ENCODE results near the gene WNT3. TPM values are rescaled to one million over a fixed set of nuclear protein-coding genes. Genes with fewer than 3 reads are reported as not detected.
A peak's percentile ranks its signal among the peaks of the same experiment; 100 is the strongest.

The WNT3 gene
- total and polyA plus RNA-seq, 7 experiments from 2014 or later, result 0.07 to 0.24 TPM; not detected in 5

DNA sequence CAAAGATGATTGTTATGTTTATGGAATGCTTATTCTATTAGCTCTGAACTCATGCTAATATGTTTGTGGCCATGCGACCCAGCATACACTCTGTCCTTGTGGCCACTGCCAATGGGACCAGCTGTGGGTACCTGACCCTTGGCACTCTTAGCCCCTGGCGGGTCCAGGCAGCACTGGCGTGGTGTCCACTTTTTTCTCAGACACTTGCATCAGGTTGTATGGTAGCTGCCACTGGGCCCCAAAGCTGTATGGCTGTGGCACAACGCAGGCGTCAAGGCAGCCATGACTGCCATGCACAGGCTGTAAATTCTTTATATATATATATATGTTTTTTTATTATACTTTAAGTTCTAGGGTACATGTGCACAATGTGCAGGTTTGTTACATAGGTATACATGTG, 20.7 kb upstream of the WNT3 start:
- no peak overlapping the region for H3K27ac Mint-ChIP-seq
- H3K4me1 ChIP-seq (ENCODE audit: control insufficient read depth in 2 of 2, insufficient read depth in 2 of 2, low read length in 2 of 2), result no peaks in the 10 kb centered on the region
- H3K27me3 Mint-ChIP-seq, result peaks cover 34 to 55% (median 36%) of the 10 kb centered on the region in 5 donors
- CTCF ChIA-PET, result no interaction called here
- H3K27me3 ChIP-seq (ENCODE audit: control insufficient read depth in 2 of 2, insufficient read depth in 2 of 2, low read length in 2 of 2), result peaks cover 0 to 14% of the 10 kb centered on the region in 2 donors
- H3K4me3 ChIP-seq (ENCODE audit: low read length), result no peak overlapping the region
- no peak overlapping the region for H3K4me3 Mint-ChIP-seq
- intact Hi-C loops (cut with micrococcal nuclease), result loop anchor here in 1 of 2 donors (10.0 kb wide), 1 partner anchor 1254 kb away; no protein-coding TSS in a partner anchor
- POLR2A ChIA-PET, result no interaction called here
- peaks cover 0 to 6% (median 4%) of the 10 kb centered on the region in 3 experiments for H3K9me3 ChIP-seq (ENCODE audit: control insufficient read depth in 2 of 3, low read length in 3 of 3)
- H3K36me3 Mint-ChIP-seq, result peaks cover 0 to 11% (median 9%) of the 10 kb centered on the region in 5 donors
- DNase-seq, result no peak
- ATAC-seq, result no peak
- H3K36me3 ChIP-seq (ENCODE audit: control insufficient read depth in 2 of 3, insufficient read depth in 3 of 3, low read length in 3 of 3), result no peaks in the 10 kb centered on the region
- peaks cover 0 to 10% (median 3%) of the 10 kb centered on the region in 7 donors for H3K4me1 Mint-ChIP-seq
- no peak overlapping the region for H3K27ac ChIP-seq (ENCODE audit: low read depth, low read length)
- peaks cover 7 to 25% (median 16%) of the 10 kb centered on the region in 11 donors for H3K9me3 Mint-ChIP-seq

DNA sequence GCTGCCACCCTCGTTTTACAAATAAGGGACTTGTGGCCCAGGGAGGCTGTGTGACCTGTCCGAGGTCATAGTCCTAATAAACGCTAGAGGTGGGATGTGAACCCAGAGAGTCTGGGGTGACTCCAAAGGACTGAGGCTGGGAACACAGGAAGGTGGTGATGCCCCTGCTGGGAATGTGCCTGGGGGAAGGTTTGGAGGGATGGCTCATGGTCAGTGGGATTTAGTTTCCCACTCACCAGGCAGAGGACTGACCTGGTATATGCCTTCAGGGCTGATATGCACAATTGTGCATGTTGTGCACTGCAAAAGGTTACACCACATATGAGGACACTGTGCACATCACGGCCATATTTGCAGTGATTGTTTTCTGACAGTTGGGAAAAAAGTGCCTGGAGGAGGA, 19.0 kb upstream of the WNT3 start:
- Mint-ChIP-seq H3K27ac (no peak overlapping the region), H3K36me3 (peaks cover 0 to 4% (median under 1%) of the 10 kb centered on the region in 5 donors), H3K4me3 (no peak overlapping the region), H3K9me3 (peaks cover 0 to 11% (median 5%) of the 10 kb centered on the region in 11 donors), H3K4me1 (peaks cover 0 to 10% (median 3%) of the 10 kb centered on the region in 7 donors), H3K27me3 (peaks cover 24 to 45% (median 27%) of the 10 kb centered on the region in 5 donors)
- H3K27ac ChIP-seq (ENCODE audit: low read depth, low read length), result no peak overlapping the region
- H3K4me1 ChIP-seq (ENCODE audit: control insufficient read depth in 2 of 2, insufficient read depth in 2 of 2, low read length in 2 of 2), result no peaks in the 10 kb centered on the region
- ChIA-PET POLR2A (no interaction called here), CTCF (no interaction called here)
- no peaks in the 10 kb centered on the region for H3K36me3 ChIP-seq (ENCODE audit: control insufficient read depth in 2 of 3, insufficient read depth in 3 of 3, low read length in 3 of 3)
- DNase-seq (no peak), ATAC-seq (no peak)
- no peak overlapping the region for H3K4me3 ChIP-seq (ENCODE audit: low read length)
- peaks cover 0 to under 1% (median 0%) of the 10 kb centered on the region in 3 experiments for H3K9me3 ChIP-seq (ENCODE audit: control insufficient read depth in 2 of 3, low read length in 3 of 3)
- intact Hi-C loops (cut with micrococcal nuclease), result loop anchor here in 1 of 2 donors (10.0 kb wide), 1 partner anchor 1253 kb away; no protein-coding TSS in a partner anchor
- peaks cover 0 to 14% of the 10 kb centered on the region in 2 donors for H3K27me3 ChIP-seq (ENCODE audit: control insufficient read depth in 2 of 2, insufficient read depth in 2 of 2, low read length in 2 of 2)

DNA sequence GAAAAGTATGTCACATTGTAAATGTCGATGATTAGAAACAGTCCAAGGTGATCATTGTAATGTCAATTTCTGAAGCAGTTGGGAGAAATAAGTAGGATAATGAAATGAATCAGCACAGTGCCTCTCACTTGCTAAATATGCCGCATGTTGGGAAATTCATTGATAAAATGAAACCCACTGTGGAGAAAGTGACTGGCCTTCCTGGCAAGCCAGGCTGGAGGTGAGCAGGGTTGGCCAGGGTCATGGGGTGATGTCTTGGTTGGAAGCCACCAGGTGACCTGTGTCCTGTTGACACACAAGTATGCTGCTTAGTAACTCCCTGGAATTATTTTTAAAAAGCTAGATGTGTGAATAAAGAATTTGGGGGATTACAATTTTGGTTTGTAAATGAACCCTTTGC, 18.0 kb upstream of the WNT3 start:
- Histone ChIP-seq H3K9me3 (ENCODE audit: control insufficient read depth in 2 of 3, low read length in 3 of 3) (no peaks in the 10 kb centered on the region), H3K4me3 (ENCODE audit: low read length) (no peak overlapping the region), H3K27me3 (ENCODE audit: control insufficient read depth in 2 of 2, insufficient read depth in 2 of 2, low read length in 2 of 2) (peaks cover 0 to 8% of the 10 kb centered on the region in 2 donors), H3K36me3 (ENCODE audit: control insufficient read depth in 2 of 3, insufficient read depth in 3 of 3, low read length in 3 of 3) (no peaks in the 10 kb centered on the region), H3K4me1 (ENCODE audit: control insufficient read depth in 2 of 2, insufficient read depth in 2 of 2, low read length in 2 of 2) (no peaks in the 10 kb centered on the region), H3K27ac (ENCODE audit: low read depth, low read length) (no peak overlapping the region)
- Mint-ChIP-seq H3K36me3 (peaks cover 0 to 4% (median 0%) of the 10 kb centered on the region in 5 donors), H3K4me3 (no peak overlapping the region), H3K27ac (peak overlapping the region in 1 of 9 donors; percentile 33), H3K27me3 (peaks cover 20 to 36% (median 20%) of the 10 kb centered on the region in 5 donors), H3K9me3 (peaks cover 0 to 10% (median 4%) of the 10 kb centered on the region in 11 donors), H3K4me1 (peaks cover 0 to 10% (median 3%) of the 10 kb centered on the region in 7 donors)
- POLR2A ChIA-PET, result interaction anchor here (1.0 kb wide), 1 partner anchor 8 kb away, joined by 3 read pairs; no protein-coding TSS in a partner anchor
- intact Hi-C loops (cut with micrococcal nuclease), result loop anchor here in 1 of 2 donors (10.0 kb wide), 1 partner anchor 1252 kb away; no protein-coding TSS in a partner anchor
- DNase-seq (no peak), ATAC-seq (no peak)
- CTCF ChIA-PET, result no interaction called here

DNA sequence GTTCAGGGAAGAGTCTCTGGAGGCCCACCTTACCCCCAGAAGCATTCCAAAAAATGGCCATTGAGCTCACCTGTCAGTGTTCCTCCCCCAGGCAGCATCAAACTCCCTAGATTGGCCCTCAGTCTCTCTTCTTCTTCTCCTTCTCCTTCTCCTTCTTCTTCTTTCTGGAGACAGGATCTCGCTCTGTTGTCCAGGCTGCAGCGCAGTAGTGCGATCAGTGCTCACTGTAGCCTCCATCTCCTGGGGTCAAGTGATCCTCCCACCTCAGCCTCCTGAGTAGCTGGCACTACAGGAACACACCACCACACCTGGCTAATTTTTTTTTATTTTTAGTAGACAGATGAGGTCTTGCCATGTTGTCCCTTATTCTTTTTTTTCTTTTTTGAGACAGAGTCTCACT, 16.4 kb upstream of the WNT3 start:
- H3K27me3 ChIP-seq (ENCODE audit: control insufficient read depth in 2 of 2, insufficient read depth in 2 of 2, low read length in 2 of 2), result no peaks in the 10 kb centered on the region
- Mint-ChIP-seq H3K9me3 (peaks cover 0 to 5% (median 0%) of the 10 kb centered on the region in 11 donors), H3K4me3 (no peak overlapping the region), H3K36me3 (no peaks in the 10 kb centered on the region), H3K27ac (no peak overlapping the region), H3K27me3 (peaks cover 4 to 22% (median 14%) of the 10 kb centered on the region in 5 donors), H3K4me1 (peaks cover 0 to 5% (median 0%) of the 10 kb centered on the region in 7 donors)
- H3K4me3 ChIP-seq (ENCODE audit: low read length), result no peak overlapping the region
- H3K4me1 ChIP-seq (ENCODE audit: control insufficient read depth in 2 of 2, insufficient read depth in 2 of 2, low read length in 2 of 2), result no peaks in the 10 kb centered on the region
- H3K9me3 ChIP-seq (ENCODE audit: control insufficient read depth in 2 of 3, low read length in 3 of 3), result no peaks in the 10 kb centered on the region
- ChIA-PET POLR2A (no interaction called here), CTCF (interaction anchor here (1.0 to 1.3 kb wide), 2 partner anchors 9 to 13 kb away, joined by 3 to 4 read pairs; no protein-coding TSS in a partner anchor)
- intact Hi-C loops (cut with micrococcal nuclease), result loop anchor here in 1 of 2 donors (10.0 kb wide), 1 partner anchor 1250 kb away; no protein-coding TSS in a partner anchor
- DNase-seq, result no peak
- H3K36me3 ChIP-seq (ENCODE audit: control insufficient read depth in 2 of 3, insufficient read depth in 3 of 3, low read length in 3 of 3), result no peaks in the 10 kb centered on the region
- no peak overlapping the region for H3K27ac ChIP-seq (ENCODE audit: low read depth, low read length)
- ATAC-seq, result no peak

DNA sequence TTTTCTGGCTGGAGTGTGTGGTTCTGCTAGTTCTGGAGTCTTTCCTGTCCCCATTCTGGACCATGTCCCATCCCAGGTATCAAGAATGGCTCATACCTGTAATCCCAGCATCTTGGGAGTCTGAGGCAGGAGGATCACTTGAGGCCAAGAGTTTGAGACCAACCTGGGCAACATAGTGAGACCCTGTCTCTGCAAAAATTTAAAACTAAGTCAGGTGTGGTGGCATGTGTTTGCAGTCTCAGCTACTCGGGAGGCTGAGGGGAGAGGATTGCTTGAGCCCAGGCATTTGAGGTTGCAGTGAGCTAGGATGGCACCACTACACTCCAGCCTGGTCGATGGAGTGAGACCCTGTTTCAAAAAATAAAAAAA, 15.3 kb upstream of the WNT3 start:
- H3K27ac ChIP-seq (ENCODE audit: low read depth, low read length), result no peak overlapping the region
- intact Hi-C loops (cut with micrococcal nuclease), result loop anchor here in 1 of 2 donors (10.0 kb wide), 1 partner anchor 1249 kb away; no protein-coding TSS in a partner anchor
- Mint-ChIP-seq H3K4me1 (peaks cover 0 to 5% (median 0%) of the 10 kb centered on the region in 7 donors), H3K9me3 (peaks cover 0 to 3% (median 0%) of the 10 kb centered on the region in 11 donors), H3K27me3 (peaks cover 0 to 18% (median 11%) of the 10 kb centered on the region in 5 donors), H3K36me3 (no peaks in the 10 kb centered on the region), H3K4me3 (no peak overlapping the region), H3K27ac (no peak overlapping the region)
- CTCF ChIA-PET, result no interaction called here
- ATAC-seq, result no peak
- H3K9me3 ChIP-seq (ENCODE audit: control insufficient read depth in 2 of 3, low read length in 3 of 3), result no peaks in the 10 kb centered on the region
- POLR2A ChIA-PET, result no interaction called here
- no peaks in the 10 kb centered on the region for H3K4me1 ChIP-seq (ENCODE audit: control insufficient read depth in 2 of 2, insufficient read depth in 2 of 2, low read length in 2 of 2)
- no peak for DNase-seq
- H3K4me3 ChIP-seq (ENCODE audit: low read length), result no peak overlapping the region
- H3K36me3 ChIP-seq (ENCODE audit: control insufficient read depth in 2 of 3, insufficient read depth in 3 of 3, low read length in 3 of 3), result no peaks in the 10 kb centered on the region
- H3K27me3 ChIP-seq (ENCODE audit: control insufficient read depth in 2 of 2, insufficient read depth in 2 of 2, low read length in 2 of 2), result no peaks in the 10 kb centered on the region

DNA sequence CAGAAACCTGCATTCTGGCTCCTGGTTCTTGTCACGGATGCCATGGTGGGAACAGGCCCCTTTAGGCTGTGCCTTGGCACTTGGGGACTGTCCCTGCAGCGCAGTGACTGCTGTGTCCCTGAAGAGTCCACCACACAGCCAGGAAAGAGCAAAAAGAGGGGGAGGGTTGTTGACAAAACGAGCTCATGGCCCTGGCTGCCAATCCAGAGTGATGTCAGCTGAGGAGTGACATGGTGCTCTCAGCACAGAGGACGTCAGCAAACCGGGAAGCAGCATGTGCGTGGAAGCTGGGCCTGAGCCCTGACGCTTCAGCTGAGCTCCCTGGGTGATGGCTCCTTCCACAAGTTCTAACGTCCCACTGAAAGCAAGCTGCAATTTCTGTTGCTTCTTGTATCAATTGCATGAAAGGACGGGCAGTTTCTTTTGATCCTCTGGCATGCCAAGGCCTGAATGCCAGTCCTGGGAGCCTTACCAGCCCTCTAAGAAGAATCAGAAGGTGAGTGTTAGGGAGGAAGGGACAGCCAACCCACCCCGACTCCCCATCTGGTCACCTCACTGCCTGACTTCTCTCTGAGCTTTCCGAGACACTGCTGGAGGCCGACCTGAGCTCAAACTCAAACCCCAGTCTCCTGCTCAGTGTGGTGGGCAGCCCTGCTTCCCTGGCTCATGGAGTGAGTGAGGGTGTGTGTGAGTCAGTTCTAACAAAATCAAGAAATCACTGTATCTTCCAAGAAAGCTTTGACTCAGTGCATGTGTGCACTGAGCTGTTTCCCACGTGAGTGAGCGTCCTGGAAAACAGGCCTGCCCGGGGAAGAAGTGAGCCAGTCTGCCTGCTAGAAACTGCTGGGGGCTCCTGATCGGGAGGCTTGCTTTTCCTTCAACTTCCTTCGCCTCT, 14.7 kb upstream of the WNT3 start:
- peaks cover 1 to 17% (median 11%) of the 10 kb centered on the region in 5 donors for H3K27me3 Mint-ChIP-seq
- ChIA-PET POLR2A (no interaction called here), CTCF (interaction anchor here (1.0 kb wide), 1 partner anchor 8 kb away, joined by 3 read pairs; no protein-coding TSS in a partner anchor)
- no peaks in the 10 kb centered on the region for H3K9me3 ChIP-seq (ENCODE audit: control insufficient read depth in 2 of 3, low read length in 3 of 3)
- H3K9me3 Mint-ChIP-seq, result peaks cover 0 to 2% (median 0%) of the 10 kb centered on the region in 11 donors
- H3K4me3 Mint-ChIP-seq, result no peak overlapping the region
- H3K36me3 Mint-ChIP-seq, result no peaks in the 10 kb centered on the region
- no peak overlapping the region for H3K27ac Mint-ChIP-seq
- H3K27me3 ChIP-seq (ENCODE audit: control insufficient read depth in 2 of 2, insufficient read depth in 2 of 2, low read length in 2 of 2), result no peaks in the 10 kb centered on the region
- peaks cover 0 to 5% (median 0%) of the 10 kb centered on the region in 7 donors for H3K4me1 Mint-ChIP-seq
- DNase-seq (no peak), ATAC-seq (no peak)
- H3K27ac ChIP-seq (ENCODE audit: low read depth, low read length), result no peak overlapping the region
- no peak overlapping the region for H3K4me3 ChIP-seq (ENCODE audit: low read length)
- H3K36me3 ChIP-seq (ENCODE audit: control insufficient read depth in 2 of 3, insufficient read depth in 3 of 3, low read length in 3 of 3), result no peaks in the 10 kb centered on the region
- intact Hi-C loops (cut with micrococcal nuclease), result loop anchor here in 1 of 2 donors (10.0 kb wide), 1 partner anchor 1248 kb away; no protein-coding TSS in a partner anchor
- H3K4me1 ChIP-seq (ENCODE audit: control insufficient read depth in 2 of 2, insufficient read depth in 2 of 2, low read length in 2 of 2), result no peaks in the 10 kb centered on the region

Measured in naive thymus-derived CD4-positive, alpha-beta T cell (primary cell).